Loucy (cell line): ENCODE data around the gene SLU7.

Source experiments
- H2AFZ ChIP-seq: fragments of 200-600 bp; sonication (generic); 2 replicates; pipeline ENCODE4 v1.6.0; 2016; ENCODE audit warnings: antibody characterized with exemption, mild to moderate bottlenecking, low read length, moderate library complexity
- H3F3A ChIP-seq: fragments of 200-600 bp; 2 replicates; pipeline ENCODE4 v1.6.0; 2016; ENCODE audit warnings: antibody characterized with exemption, low read depth, mild to moderate bottlenecking
- H3K27me3 ChIP-seq: fragments of 200-600 bp; sonication (generic); 2 replicates; pipeline ENCODE4 v1.6.1; 2014; ENCODE audit warnings: low read length, mild to moderate bottlenecking; ENCODE audit not compliant: insufficient read depth, poor library complexity, severe bottlenecking
- H3K36me3 ChIP-seq: fragments of 200-600 bp; sonication (generic); 2 replicates; pipeline ENCODE4 v1.6.1; 2016; ENCODE audit warnings: low read length; ENCODE audit not compliant: insufficient read depth
- H3K4me1 ChIP-seq: fragments of 200-600 bp; sonication (generic); 2 replicates; pipeline ENCODE4 v1.5.1; 2014; ENCODE audit warnings: low read length, mild to moderate bottlenecking; ENCODE audit not compliant: insufficient read depth, poor library complexity, severe bottlenecking
- H3K4me2 ChIP-seq: fragments of 200-600 bp; sonication (generic); 2 replicates; pipeline ENCODE4 v1.6.0; 2014; ENCODE audit warnings: antibody characterized with exemption, low read length, low read depth, mild to moderate bottlenecking; ENCODE audit not compliant: poor library complexity, severe bottlenecking
- H3K4me3 ChIP-seq: fragments of 200-600 bp; sonication (generic); 2 replicates; pipeline ENCODE4 v1.5.1; 2014; ENCODE audit warnings: low read length, mild to moderate bottlenecking, mixed read lengths; ENCODE audit not compliant: poor library complexity, severe bottlenecking
- H3K79me2 ChIP-seq: fragments of 200-600 bp; sonication (generic); 2 replicates; pipeline ENCODE4 v1.6.1; 2014; ENCODE audit warnings: low read length; ENCODE audit not compliant: insufficient read depth
- H3K9ac ChIP-seq: fragments of 200-600 bp; sonication (generic); 2 replicates; pipeline ENCODE4 v1.6.0; 2014; ENCODE audit warnings: mild to moderate bottlenecking, low read depth, low read length, moderate library complexity; ENCODE audit not compliant: poor library complexity, severe bottlenecking
- H3K9me2 ChIP-seq: fragments of 200-600 bp; sonication (generic); replicated peaks from 2 replicates; pipeline ENCODE4 v1.6.1; 2016; ENCODE audit warnings: low read depth, low read length, mixed read lengths
- H3K9me3 ChIP-seq: fragments of 200-600 bp; sonication (generic); 2 replicates; pipeline ENCODE4 v1.6.1; 2014; ENCODE audit warnings: mild to moderate bottlenecking, antibody characterized with exemption, low read length, low read depth; ENCODE audit not compliant: insufficient read depth
- H4K20me1 ChIP-seq: fragments of 200-600 bp; sonication (generic); 2 replicates; pipeline ENCODE4 v1.6.0; 2014; ENCODE audit warnings: antibody characterized with exemption, low read length, mild to moderate bottlenecking; ENCODE audit not compliant: insufficient read depth, poor library complexity, severe bottlenecking
- CTCF ChIP-seq: fragments of 200-600 bp; sonication (generic); conservative IDR thresholded peaks from 2 replicates; pipeline ENCODE4 v1.5.1; 2014; ENCODE audit warnings: mild to moderate bottlenecking, antibody characterized with exemption, low read length
- EZH2phosphoT487 ChIP-seq: fragments of 200-600 bp; IDR thresholded peaks from 2 replicates; pipeline ENCODE4 v1.6.1; 2018; ENCODE audit warnings: antibody characterized with exemption, mild to moderate bottlenecking, moderate library complexity, borderline replicate concordance

SLU7 gene

GRCh38 chr5:160377651-160378050 is 41.2 kb downstream of the SLU7 start:
- H3K9ac ChIP-seq, result no peak overlapping the region
- H3F3A ChIP-seq, result no peaks in the 10 kb centered on the region
- H4K20me1 ChIP-seq, result no peaks in the 10 kb centered on the region
- no peaks in the 10 kb centered on the region for H3K4me1 ChIP-seq
- no peaks in the 10 kb centered on the region for H3K36me3 ChIP-seq
- H3K9me3 ChIP-seq, result no peaks in the 10 kb centered on the region
- no peaks in the 10 kb centered on the region for H3K79me2 ChIP-seq
- no peaks in the 10 kb centered on the region for H3K27me3 ChIP-seq
- no peak overlapping the region for H3K4me2 ChIP-seq
- no peak overlapping the region for H3K4me3 ChIP-seq
- TF ChIP-seq EZH2phosphoT487, result no peak
- no peak for TF ChIP-seq CTCF
- H2AFZ ChIP-seq, result no peak overlapping the region
- H3K9me2 ChIP-seq, result no peaks in the 10 kb centered on the region

- H3K9me2 ChIP-seq, result no peaks in the 10 kb centered on the region
- no peak overlapping the region for H3K4me2 ChIP-seq
- no peaks in the 10 kb centered on the region for H3K36me3 ChIP-seq
- no peak overlapping the region for H3K9ac ChIP-seq
- no peaks in the 10 kb centered on the region for H3K27me3 ChIP-seq
- no peaks in the 10 kb centered on the region for H3K79me2 ChIP-seq
- H3K4me3 ChIP-seq, result no peak overlapping the region
- no peak for TF ChIP-seq CTCF
- no peak for TF ChIP-seq EZH2phosphoT487
- H4K20me1 ChIP-seq, result no peaks in the 10 kb centered on the region
- no peaks in the 10 kb centered on the region for H3K4me1 ChIP-seq
- no peaks in the 10 kb centered on the region for H3F3A ChIP-seq
- no peak overlapping the region for H2AFZ ChIP-seq
- no peaks in the 10 kb centered on the region for H3K9me3 ChIP-seq
Measured at GRCh38 chr5:160376416-160376815, 42.5 kb downstream of the SLU7 start.

- H3K9me3 ChIP-seq, result no peaks in the 10 kb centered on the region
- H3F3A ChIP-seq, result no peaks in the 10 kb centered on the region
- H3K27me3 ChIP-seq, result no peaks in the 10 kb centered on the region
- no peaks in the 10 kb centered on the region for H4K20me1 ChIP-seq
- H3K9ac ChIP-seq, result no peak overlapping the region
- no peaks in the 10 kb centered on the region for H3K4me1 ChIP-seq
- TF ChIP-seq CTCF (no peak), EZH2phosphoT487 (no peak)
- no peak overlapping the region for H3K4me3 ChIP-seq
- no peaks in the 10 kb centered on the region for H3K79me2 ChIP-seq
- no peak overlapping the region for H3K4me2 ChIP-seq
- no peak overlapping the region for H2AFZ ChIP-seq
- H3K9me2 ChIP-seq, result no peaks in the 10 kb centered on the region
- no peaks in the 10 kb centered on the region for H3K36me3 ChIP-seq
Measured at GRCh38 chr5:160375701-160376100, 43.2 kb downstream of the SLU7 start.
